PFSK-1 (cell line): Measurements from ENCODE around the gene STX2.

Experiments
- FOXP2 ChIP-seq: optimal IDR thresholded peaks from 2 replicates; pipeline ENCODE3; 2011; ENCODE audit warnings: borderline replicate concordance, control low read depth, inconsistent platforms; ENCODE audit not compliant: insufficient read depth; ENCODE audit errors: extremely low read length, extremely low read depth
- POLR2AphosphoS5 ChIP-seq: IDR thresholded peaks from 2 replicates; pipeline ENCODE4 v1.6.1; 2012; ENCODE audit warnings: low read depth, mild to moderate bottlenecking, control low read depth, low read length, moderate library complexity
- SIN3A ChIP-seq: IDR thresholded peaks from 2 replicates; pipeline ENCODE4 v1.6.1; 2012; ENCODE audit warnings: mild to moderate bottlenecking, low read length, moderate library complexity, borderline replicate concordance; ENCODE audit not compliant: insufficient read depth
- TF ChIP-seq, protein P1 (sequence below), 2 experiments: IDR thresholded peaks; 2 replicates each; pipeline versions ENCODE4 v1.6.1 to v1.8.0; 2011 to 2012; ENCODE audit warnings: low read depth in 2 of 2, low read length in 2 of 2, control low read depth in 1 of 2, inconsistent platforms in 1 of 2, mild to moderate bottlenecking in 1 of 2, moderate library complexity in 1 of 2; ENCODE audit not compliant: insufficient read depth in 1 of 2

DNA sequence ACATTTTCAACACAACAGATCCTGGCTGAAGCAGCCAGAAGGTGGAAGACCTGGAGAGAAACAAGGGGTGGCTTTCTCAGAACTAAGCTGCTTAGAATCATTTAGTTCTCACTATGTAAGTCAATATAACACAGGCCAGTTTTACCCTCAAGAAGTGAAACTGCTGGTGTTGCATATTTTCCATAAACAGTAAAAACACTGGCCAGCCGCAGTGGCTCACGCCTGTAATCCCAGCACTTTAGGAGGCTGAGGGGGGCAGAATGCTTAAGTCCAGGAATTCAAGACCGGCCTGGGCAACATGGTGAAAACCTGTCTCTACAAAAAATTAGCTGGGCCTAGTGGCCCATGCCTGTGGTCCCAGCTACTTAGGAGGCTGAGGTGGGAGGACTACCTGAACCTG, 11.6 kb downstream of the STX2 start:
- TF ChIP-seq FOXP2 (no peak), POLR2AphosphoS5 (no peak), SIN3A (no peak)
- TF ChIP-seq, protein P1, sequence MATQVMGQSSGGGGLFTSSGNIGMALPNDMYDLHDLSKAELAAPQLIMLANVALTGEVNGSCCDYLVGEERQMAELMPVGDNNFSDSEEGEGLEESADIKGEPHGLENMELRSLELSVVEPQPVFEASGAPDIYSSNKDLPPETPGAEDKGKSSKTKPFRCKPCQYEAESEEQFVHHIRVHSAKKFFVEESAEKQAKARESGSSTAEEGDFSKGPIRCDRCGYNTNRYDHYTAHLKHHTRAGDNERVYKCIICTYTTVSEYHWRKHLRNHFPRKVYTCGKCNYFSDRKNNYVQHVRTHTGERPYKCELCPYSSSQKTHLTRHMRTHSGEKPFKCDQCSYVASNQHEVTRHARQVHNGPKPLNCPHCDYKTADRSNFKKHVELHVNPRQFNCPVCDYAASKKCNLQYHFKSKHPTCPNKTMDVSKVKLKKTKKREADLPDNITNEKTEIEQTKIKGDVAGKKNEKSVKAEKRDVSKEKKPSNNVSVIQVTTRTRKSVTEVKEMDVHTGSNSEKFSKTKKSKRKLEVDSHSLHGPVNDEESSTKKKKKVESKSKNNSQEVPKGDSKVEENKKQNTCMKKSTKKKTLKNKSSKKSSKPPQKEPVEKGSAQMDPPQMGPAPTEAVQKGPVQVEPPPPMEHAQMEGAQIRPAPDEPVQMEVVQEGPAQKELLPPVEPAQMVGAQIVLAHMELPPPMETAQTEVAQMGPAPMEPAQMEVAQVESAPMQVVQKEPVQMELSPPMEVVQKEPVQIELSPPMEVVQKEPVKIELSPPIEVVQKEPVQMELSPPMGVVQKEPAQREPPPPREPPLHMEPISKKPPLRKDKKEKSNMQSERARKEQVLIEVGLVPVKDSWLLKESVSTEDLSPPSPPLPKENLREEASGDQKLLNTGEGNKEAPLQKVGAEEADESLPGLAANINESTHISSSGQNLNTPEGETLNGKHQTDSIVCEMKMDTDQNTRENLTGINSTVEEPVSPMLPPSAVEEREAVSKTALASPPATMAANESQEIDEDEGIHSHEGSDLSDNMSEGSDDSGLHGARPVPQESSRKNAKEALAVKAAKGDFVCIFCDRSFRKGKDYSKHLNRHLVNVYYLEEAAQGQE (IDR thresholded peaks at IDR 0.05; ENCODE audit: insufficient read depth in 1 of 2, low read depth in 2 of 2, low read length in 2 of 2): no peak
